HepG2 (cell line): ENCODE data around the gene LMCD1. TPM values are rescaled to one million over a fixed set of nuclear protein-coding genes. Genes with fewer than 3 reads are reported as not detected.

Experiments
- KMT2A ChIP-seq: sonication (generic); formaldehyde crosslinking; IDR thresholded peaks from 2 replicates; pipeline ENCODE4 v1.4.0; 2020; ENCODE audit warnings: missing genetic modification reagents
- RBM22 ChIP-seq: fragments of 200-400 bp; formaldehyde crosslinking; optimal IDR thresholded peaks from 2 replicates; pipeline ENCODE3; 2017; ENCODE audit warnings: mild to moderate bottlenecking, low read length, moderate library complexity
- RCOR2 ChIP-seq: IDR thresholded peaks from 2 replicates; pipeline ENCODE4 v1.6.1; 2016; ENCODE audit warnings: missing biosample characterization, missing genetic modification reagents
- SIX4 ChIP-seq: sonication (generic); formaldehyde crosslinking; IDR thresholded peaks from 2 replicates; pipeline ENCODE4 v1.4.0; 2020; ENCODE audit warnings: missing genetic modification reagents
- SOX5 ChIP-seq: IDR thresholded peaks from 2 replicates; pipeline ENCODE4 v1.6.1; 2016; ENCODE audit warnings: borderline replicate concordance
- SOX6 ChIP-seq, 2 experiments: fragments of 450-650 bp in 1 of 2; sonication (generic) in 1 of 2; formaldehyde crosslinking in 1 of 2; IDR thresholded peaks; 2 replicates each; pipeline versions ENCODE4 v1.4.0 to v1.6.1; 2017 to 2020; ENCODE audit warnings: antibody characterized with exemption in 1 of 2, mild to moderate bottlenecking in 1 of 2, missing genetic modification reagents in 1 of 2
- ZNF468 ChIP-seq: sonication (generic); formaldehyde crosslinking; IDR thresholded peaks from 2 replicates; pipeline ENCODE4 v1.8.0; 2022; ENCODE audit warnings: mild to moderate bottlenecking, moderate library complexity, missing genetic modification reagents
- polyA plus RNA-seq, 8 experiments: library from polyadenylated mRNA; depleted of rRNA in 3 of 8; stranded (reverse) in 7 of 8; unstranded in 1 of 8; fragments of >200 nt; fragmentation: Illumina TruSeq in 4 of 8; extraction: Trizol in 4 of 8; gene quantifications; 2 replicates each; pipeline versions ENCODE4 v1.2.1 to v1.2.3, GENCODE V29; 2011 to 2016; ENCODE audit warnings: low read depth in 4 of 8, missing spikeins in 1 of 8, mixed read lengths in 1 of 8; ENCODE audit not compliant: insufficient read depth in 1 of 8
- total RNA-seq, 5 experiments: library from RNA; depleted of rRNA; stranded (reverse); fragments of >200 nt; fragmentation: Illumina TruSeq; extraction: Trizol; gene quantifications; 2 replicates each; pipeline ENCODE4 v1.2.3, GENCODE V29; 2016; ENCODE audit warnings: low read depth in 1 of 5
- TF ChIP-seq, protein P1 (sequence below): sonication (generic); formaldehyde crosslinking; IDR thresholded peaks from 2 replicates; pipeline ENCODE4 v1.5.0; 2020; ENCODE audit warnings: mild to moderate bottlenecking, missing genetic modification reagents, borderline replicate concordance

Gene LMCD1
- total and polyA plus RNA-seq, 2 of the 13 experiments (the other 11 are each of a cell fraction or from before 2014, with no cell fraction given), result 6.2 to 7.1 TPM

DNA sequence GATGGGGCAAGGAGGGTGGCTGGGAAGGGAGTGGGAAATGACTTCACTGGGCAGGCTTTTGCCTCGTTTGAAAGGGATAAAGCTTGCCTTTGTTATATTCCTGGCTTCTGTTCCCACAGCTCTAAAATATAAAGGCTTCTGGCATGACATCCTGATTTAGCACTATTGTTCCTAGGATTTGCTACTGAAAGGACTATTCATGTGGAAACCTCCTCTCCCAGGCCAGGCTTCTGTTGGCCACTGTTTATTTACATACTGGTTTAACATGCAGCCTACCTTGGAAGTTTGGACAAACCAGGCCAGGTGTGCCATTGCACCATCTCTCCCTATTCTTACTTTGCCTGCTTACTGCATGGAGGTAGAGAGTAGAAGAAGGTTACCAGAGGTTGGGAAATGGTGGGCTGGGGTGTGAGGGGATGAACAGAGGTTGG is 2.4 kb upstream of the LMCD1 start (continued):
- TF ChIP-seq, protein P1, sequence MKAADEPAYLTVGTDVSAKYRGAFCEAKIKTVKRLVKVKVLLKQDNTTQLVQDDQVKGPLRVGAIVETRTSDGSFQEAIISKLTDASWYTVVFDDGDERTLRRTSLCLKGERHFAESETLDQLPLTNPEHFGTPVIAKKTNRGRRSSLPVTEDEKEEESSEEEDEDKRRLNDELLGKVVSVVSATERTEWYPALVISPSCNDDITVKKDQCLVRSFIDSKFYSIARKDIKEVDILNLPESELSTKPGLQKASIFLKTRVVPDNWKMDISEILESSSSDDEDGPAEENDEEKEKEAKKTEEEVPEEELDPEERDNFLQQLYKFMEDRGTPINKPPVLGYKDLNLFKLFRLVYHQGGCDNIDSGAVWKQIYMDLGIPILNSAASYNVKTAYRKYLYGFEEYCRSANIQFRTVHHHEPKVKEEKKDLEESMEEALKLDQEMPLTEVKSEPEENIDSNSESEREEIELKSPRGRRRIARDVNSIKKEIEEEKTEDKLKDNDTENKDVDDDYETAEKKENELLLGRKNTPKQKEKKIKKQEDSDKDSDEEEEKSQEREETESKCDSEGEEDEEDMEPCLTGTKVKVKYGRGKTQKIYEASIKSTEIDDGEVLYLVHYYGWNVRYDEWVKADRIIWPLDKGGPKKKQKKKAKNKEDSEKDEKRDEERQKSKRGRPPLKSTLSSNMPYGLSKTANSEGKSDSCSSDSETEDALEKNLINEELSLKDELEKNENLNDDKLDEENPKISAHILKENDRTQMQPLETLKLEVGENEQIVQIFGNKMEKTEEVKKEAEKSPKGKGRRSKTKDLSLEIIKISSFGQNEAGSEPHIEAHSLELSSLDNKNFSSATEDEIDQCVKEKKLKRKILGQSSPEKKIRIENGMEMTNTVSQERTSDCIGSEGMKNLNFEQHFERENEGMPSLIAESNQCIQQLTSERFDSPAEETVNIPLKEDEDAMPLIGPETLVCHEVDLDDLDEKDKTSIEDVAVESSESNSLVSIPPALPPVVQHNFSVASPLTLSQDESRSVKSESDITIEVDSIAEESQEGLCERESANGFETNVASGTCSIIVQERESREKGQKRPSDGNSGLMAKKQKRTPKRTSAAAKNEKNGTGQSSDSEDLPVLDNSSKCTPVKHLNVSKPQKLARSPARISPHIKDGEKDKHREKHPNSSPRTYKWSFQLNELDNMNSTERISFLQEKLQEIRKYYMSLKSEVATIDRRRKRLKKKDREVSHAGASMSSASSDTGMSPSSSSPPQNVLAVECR (CRISPR knock-in tag), result no peak
- TF ChIP-seq SOX6 (IDR thresholded peaks at IDR 0.05) (no peak), SOX6 (CRISPR knock-in tag; IDR thresholded peaks at IDR 0.05) (peak; percentile 72), SOX5 (CRISPR knock-in tag) (peak; percentile 88), KMT2A (CRISPR knock-in tag) (no peak), ZNF468 (CRISPR knock-in tag) (no peak), SIX4 (no peak), RBM22 (no peak), RCOR2 (CRISPR knock-in tag) (0 out of 2 replicates have a peak, but pooled peaks have one; percentile 57)
